Measurements from ENCODE around the gene ARHGEF28. TPM values are rescaled to one million over a fixed set of nuclear protein-coding genes. Genes with fewer than 3 reads are reported as not detected.
A peak's percentile ranks its signal among the peaks of the same experiment; 100 is the strongest.

Gene ARHGEF28
- total RNA-seq, 2 donors from 2014 or later: 2.6 to 3.1 TPM

GRCh38 chr5:73718762-73719161 is 92.8 kb downstream of the ARHGEF28 start:
- intact Hi-C loops (cut with DNase I): no loop called here
- ATAC-seq (no peak), DNase-seq (no peak)

- ATAC-seq (no peak), DNase-seq (no peak)
- intact Hi-C loops (cut with DNase I): no loop called here
Measured at GRCh38 chr5:73719632-73720031, 93.6 kb downstream of the ARHGEF28 start.

DNA sequence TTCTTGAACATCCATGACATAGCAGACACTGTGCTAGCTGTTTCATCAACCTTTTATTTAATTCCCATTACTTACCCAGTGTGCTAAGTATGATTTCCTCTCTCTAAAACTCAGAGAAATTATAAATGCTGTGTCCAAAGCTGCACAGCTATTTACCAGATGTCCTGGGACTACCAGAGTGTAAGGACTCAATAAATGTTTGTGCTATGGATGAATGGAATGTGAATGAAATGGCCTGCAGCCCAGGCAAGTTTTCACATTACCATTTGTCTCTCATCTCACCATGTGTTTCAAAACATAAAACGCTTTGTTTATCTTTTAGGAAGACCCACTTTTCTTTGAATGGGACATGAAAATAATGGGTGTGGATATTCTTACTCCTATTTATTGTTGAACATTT is 96.2 kb downstream of the ARHGEF28 start:
- DNase-seq (no peak), ATAC-seq (no peak)
- intact Hi-C loops (cut with DNase I): no loop called here

GRCh38 chr5:73726071-73726470 is 100.1 kb downstream of the ARHGEF28 start:
- intact Hi-C loops (cut with DNase I): no loop called here
- ATAC-seq (no peak), DNase-seq (no peak)

- no peak for DNase-seq
- ATAC-seq: peak in 1 of 2 donors; percentile 23
- intact Hi-C loops (cut with DNase I): no loop called here
Measured at GRCh38 chr5:73726606-73727231, 100.7 kb downstream of the ARHGEF28 start.

- ATAC-seq: peak in 1 of 2 donors; percentile 63
Measured at GRCh38 chr5:73727470-73727869, 101.5 kb downstream of the ARHGEF28 start.

GRCh38 chr5:73728493-73729273 is 102.7 kb downstream of the ARHGEF28 start:
- no peak for DNase-seq
- peak; percentile 35 to 60 for ATAC-seq
- intact Hi-C loops (cut with DNase I): no loop called here

More at GRCh38 chr5:73727470-73727869, 101.5 kb downstream of the ARHGEF28 start:
- no peak for DNase-seq
- intact Hi-C loops (cut with DNase I): no loop called here

- ATAC-seq: no peak
- intact Hi-C loops (cut with DNase I): no loop called here
Measured at GRCh38 chr5:73729329-73729728, 103.3 kb downstream of the ARHGEF28 start.

GRCh38 chr5:73732045-73732444 is 106.0 kb downstream of the ARHGEF28 start:
- intact Hi-C loops (cut with DNase I): no loop called here
- DNase-seq: no peak
- ATAC-seq: no peak

More at GRCh38 chr5:73729329-73729728, 103.3 kb downstream of the ARHGEF28 start:
- DNase-seq: no peak

DNA sequence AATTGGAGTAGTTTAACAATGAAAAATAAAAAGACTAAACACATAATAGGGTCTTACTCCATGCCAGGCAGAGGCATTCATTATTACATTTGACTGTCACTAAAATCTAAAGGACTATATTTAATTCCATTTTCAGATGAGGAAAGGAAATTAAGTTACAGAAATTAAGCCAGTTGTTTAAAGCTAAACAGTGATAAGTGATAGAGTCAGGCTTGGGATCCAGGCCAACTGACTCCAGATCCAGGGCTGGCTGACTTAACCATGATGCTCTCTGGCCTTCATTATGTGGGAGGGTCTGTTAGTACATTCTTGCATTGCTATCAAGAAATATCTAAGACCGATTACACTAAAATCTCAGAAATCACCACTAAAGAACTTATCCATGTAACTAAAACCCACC is 107.2 kb downstream of the ARHGEF28 start:
- no peak for DNase-seq
- no peak for ATAC-seq
- intact Hi-C loops (cut with DNase I): no loop called here

GRCh38 chr5:73735032-73735734 is 109.2 kb downstream of the ARHGEF28 start:
- intact Hi-C loops (cut with DNase I): no loop called here
- DNase-seq (no peak), ATAC-seq (peak; percentile 56 to 78)

DNA sequence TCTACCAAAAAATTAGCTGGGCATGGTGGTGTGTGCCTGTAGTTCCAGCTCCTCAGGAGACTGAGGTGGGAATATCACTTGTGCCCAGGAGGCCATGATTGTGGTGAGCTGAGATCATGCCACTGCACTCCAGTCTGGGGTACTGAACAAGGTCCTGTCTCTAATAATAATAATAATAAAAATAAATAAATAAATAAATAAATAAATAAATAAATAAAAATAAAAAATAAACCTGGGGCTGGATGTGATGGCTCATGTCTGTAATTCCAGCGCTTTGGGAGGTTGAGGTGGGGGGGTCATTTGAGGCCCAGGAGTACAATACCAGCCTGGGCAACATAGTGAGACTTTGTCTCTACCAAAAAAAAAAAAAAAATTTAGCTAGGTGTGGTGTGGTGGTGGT is 113.7 kb downstream of the ARHGEF28 start:
- no peak for ATAC-seq
- intact Hi-C loops (cut with DNase I): no loop called here
- no peak for DNase-seq

GRCh38 chr5:73740274-73740790 is 114.3 kb downstream of the ARHGEF28 start:
- intact Hi-C loops (cut with DNase I): no loop called here
- no peak for ATAC-seq
- DNase-seq: no peak

DNA sequence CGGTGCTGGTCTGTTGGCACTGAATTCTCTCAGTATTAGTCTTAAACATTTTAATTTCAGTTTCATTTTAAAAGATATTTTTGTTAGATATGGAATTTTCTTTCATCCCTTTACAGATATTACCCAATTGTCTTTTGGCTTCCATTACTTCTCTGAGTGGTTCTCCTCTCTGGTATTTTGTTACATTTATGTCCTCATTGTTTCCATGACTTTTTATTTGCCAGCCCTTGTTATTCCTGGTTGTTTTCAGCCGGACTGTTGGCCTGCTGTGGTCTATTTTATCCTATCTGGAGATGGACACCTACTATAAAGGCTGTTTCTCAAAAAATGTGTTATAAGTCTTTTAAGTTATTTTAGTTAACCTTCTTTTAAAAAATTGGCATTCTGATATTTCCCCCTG is 117.2 kb downstream of the ARHGEF28 start:
- DNase-seq (no peak), ATAC-seq (no peak)
- intact Hi-C loops (cut with DNase I): no loop called here

GRCh38 chr5:73745836-73746235 is 119.8 kb downstream of the ARHGEF28 start:
- no peak for ATAC-seq
- no peak for DNase-seq
- intact Hi-C loops (cut with DNase I): no loop called here

- intact Hi-C loops (cut with DNase I): no loop called here
- DNase-seq (no peak), ATAC-seq (no peak)
Measured at GRCh38 chr5:73746608-73747007, 120.6 kb downstream of the ARHGEF28 start.

GRCh38 chr5:73747696-73748380 is 121.8 kb downstream of the ARHGEF28 start:
- DNase-seq (no peak), ATAC-seq (peak in 1 of 2 donors; percentile 42)
- intact Hi-C loops (cut with DNase I): no loop called here

- ATAC-seq: peak; percentile 76 to 88
- peak; percentile 75 for DNase-seq
- intact Hi-C loops (cut with DNase I): no loop called here
Measured at GRCh38 chr5:73748510-73749400, 122.8 kb downstream of the ARHGEF28 start.
